Osteocyte (in vitro differentiated cells): ENCODE measurements around the gene RNF112. TPM values are rescaled to one million over a fixed set of nuclear protein-coding genes. Genes with fewer than 3 reads are reported as not detected.

Experiments
- DNase-seq: peaks from one replicate; pipeline ENCODE4 v3.0.0; 2021; ENCODE audit warnings: mixed read lengths; ENCODE audit not compliant: unreplicated experiment; ENCODE audit errors: extremely low spot score
- H3K27ac Mint-ChIP-seq: one replicate; pipeline ENCODE4 v1.8.0; 2021; ENCODE audit warnings: mild to moderate bottlenecking, mixed read lengths; ENCODE audit not compliant: unreplicated experiment
- H3K27me3 Mint-ChIP-seq: one replicate; pipeline ENCODE4 v1.8.0; 2021; ENCODE audit warnings: mixed read lengths; ENCODE audit not compliant: unreplicated experiment
- H3K36me3 Mint-ChIP-seq: one replicate; pipeline ENCODE4 v1.8.0; 2021; ENCODE audit warnings: mixed read lengths; ENCODE audit not compliant: unreplicated experiment
- H3K4me1 Mint-ChIP-seq: one replicate; pipeline ENCODE4 v1.8.0; 2021; ENCODE audit warnings: mixed read lengths; ENCODE audit not compliant: unreplicated experiment
- H3K4me3 Mint-ChIP-seq: one replicate; pipeline ENCODE4 v1.8.0; 2021; ENCODE audit warnings: mild to moderate bottlenecking, moderate library complexity, mixed read lengths; ENCODE audit not compliant: unreplicated experiment
- H3K9me3 Mint-ChIP-seq: one replicate; pipeline ENCODE4 v1.8.0; 2021; ENCODE audit warnings: mixed read lengths; ENCODE audit not compliant: unreplicated experiment
- CTCF ChIP-seq: fragments of 200-600 bp; sonication (generic); IDR thresholded peaks from 2 replicates; pipeline ENCODE4 v1.5.0; 2021; ENCODE audit warnings: antibody characterized with exemption, mild to moderate bottlenecking, moderate library complexity
- total RNA-seq: library from RNA; stranded (reverse); gene quantifications from 2 replicates; pipeline ENCODE4 v1.2.1, GENCODE V29; 2021

RNF112 gene
- total RNA-seq, 1 donor from 2014 or later, result 0.89 TPM

DNA sequence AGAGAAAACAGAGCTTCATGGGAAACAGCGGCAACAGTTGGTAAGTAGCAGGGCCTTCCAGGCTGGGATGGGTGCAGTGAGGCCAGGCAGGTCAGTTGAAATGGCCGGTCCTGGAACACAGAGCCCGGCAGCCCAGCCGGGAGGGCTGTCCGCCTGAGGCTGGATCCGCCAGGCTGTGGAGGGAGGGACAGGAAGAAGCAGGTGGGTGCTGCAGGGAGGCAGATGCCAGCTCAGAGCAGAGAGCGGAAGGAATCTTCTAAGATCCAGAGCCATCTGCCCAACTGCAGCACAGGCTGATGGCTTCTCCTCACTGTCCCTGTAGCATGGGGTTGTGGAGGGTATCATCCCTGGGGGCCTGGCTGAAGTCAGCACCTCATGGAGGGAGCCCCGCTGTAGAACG lies 599 bp downstream of the RNF112 start:
- Mint-ChIP-seq H3K27me3 (peaks cover 3% of the 10 kb centered on the region), H3K27ac (no peak overlapping the region), H3K36me3 (no peaks in the 10 kb centered on the region), H3K9me3 (no peaks in the 10 kb centered on the region), H3K4me3 (no peak overlapping the region), H3K4me1 (peaks cover 7% of the 10 kb centered on the region)
- no peak for DNase-seq
- no peak for TF ChIP-seq CTCF

DNA sequence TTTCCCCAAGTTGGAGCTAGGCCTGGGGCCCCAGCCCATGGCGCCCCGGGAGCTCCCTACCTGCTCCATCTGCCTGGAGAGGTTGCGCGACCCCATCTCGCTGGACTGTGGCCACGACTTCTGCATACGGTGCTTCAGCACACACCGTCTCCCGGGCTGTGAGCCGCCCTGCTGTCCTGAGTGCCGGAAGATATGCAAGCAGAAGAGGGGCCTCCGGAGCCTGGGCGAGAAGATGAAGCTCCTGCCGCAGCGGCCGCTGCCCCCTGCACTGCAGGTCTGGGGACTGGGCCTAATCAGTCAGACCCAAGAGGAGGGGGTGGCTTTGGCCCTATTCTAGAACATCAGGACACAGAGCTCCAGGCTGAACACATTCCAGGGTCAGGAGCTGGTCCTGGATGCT lies 1.5 kb downstream of the RNF112 start:
- no peak for TF ChIP-seq CTCF
- Mint-ChIP-seq H3K36me3 (no peaks in the 10 kb centered on the region), H3K27ac (no peak overlapping the region), H3K4me3 (no peak overlapping the region), H3K27me3 (peaks cover 3% of the 10 kb centered on the region), H3K4me1 (peaks cover 7% of the 10 kb centered on the region), H3K9me3 (no peaks in the 10 kb centered on the region)
- no peak for DNase-seq

- peaks cover 3% of the 10 kb centered on the region for H3K27me3 Mint-ChIP-seq
- no peak overlapping the region for H3K27ac Mint-ChIP-seq
- no peak for TF ChIP-seq CTCF
- no peak for DNase-seq
- H3K4me3 Mint-ChIP-seq, result no peak overlapping the region
- H3K9me3 Mint-ChIP-seq, result no peaks in the 10 kb centered on the region
- H3K4me1 Mint-ChIP-seq, result peaks cover 7% of the 10 kb centered on the region
- H3K36me3 Mint-ChIP-seq, result no peaks in the 10 kb centered on the region
Observed at GRCh38 chr17:19412984-19413383, 2.0 kb downstream of the RNF112 start.

DNA sequence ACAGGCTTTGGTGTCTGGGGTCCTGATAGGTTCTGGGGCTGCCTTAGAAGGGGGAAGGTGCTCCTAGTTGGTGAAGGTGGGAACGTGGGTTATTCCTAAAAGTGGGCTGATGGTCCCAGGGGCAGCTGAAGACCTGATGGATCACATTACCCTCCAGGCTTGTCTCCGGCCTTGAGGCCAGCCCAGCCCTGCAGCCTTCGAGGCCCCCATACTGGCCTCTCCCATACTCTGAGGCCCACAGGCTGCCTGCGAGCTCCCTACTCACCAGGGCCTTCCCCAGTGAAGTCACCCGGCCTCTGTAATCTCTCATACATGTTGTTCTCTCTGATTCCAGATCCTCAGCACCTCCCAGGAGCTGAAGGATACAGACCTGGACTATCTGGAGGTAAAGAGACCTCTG lies 2.7 kb downstream of the RNF112 start:
- DNase-seq, result no peak
- no peak for TF ChIP-seq CTCF
- no peak overlapping the region for H3K4me3 Mint-ChIP-seq
- H3K27me3 Mint-ChIP-seq, result peaks cover 3% of the 10 kb centered on the region
- H3K36me3 Mint-ChIP-seq, result no peaks in the 10 kb centered on the region
- no peak overlapping the region for H3K27ac Mint-ChIP-seq
- H3K9me3 Mint-ChIP-seq, result no peaks in the 10 kb centered on the region
- H3K4me1 Mint-ChIP-seq, result peaks cover 7% of the 10 kb centered on the region

GRCh38 chr17:19414396-19415280 lies 3.6 kb downstream of the RNF112 start:
- Mint-ChIP-seq H3K27me3 (peaks cover 3% of the 10 kb centered on the region), H3K36me3 (no peaks in the 10 kb centered on the region), H3K4me1 (peaks cover 4% of the 10 kb centered on the region), H3K9me3 (no peaks in the 10 kb centered on the region), H3K27ac (no peak overlapping the region), H3K4me3 (no peak overlapping the region)
- DNase-seq, result no peak
- TF ChIP-seq CTCF, result no peak
